ENCODE data around the gene CASK.

CASK gene

GRCh38 chrX:41502004-41502403 is 421.4 kb downstream of the CASK start:
- no peaks in the 10 kb centered on the region for H3K27me3 Mint-ChIP-seq
- H3K4me1 Mint-ChIP-seq, result peaks cover 5% of the 10 kb centered on the region
- H3K27ac Mint-ChIP-seq, result no peak overlapping the region
- H3K4me3 Mint-ChIP-seq, result no peak overlapping the region
- H3K36me3 Mint-ChIP-seq, result no peaks in the 10 kb centered on the region
- H3K9me3 Mint-ChIP-seq, result no peaks in the 10 kb centered on the region

- Mint-ChIP-seq H3K27me3 (no peaks in the 10 kb centered on the region), H3K27ac (no peak overlapping the region), H3K4me3 (no peak overlapping the region), H3K36me3 (no peaks in the 10 kb centered on the region), H3K9me3 (no peaks in the 10 kb centered on the region), H3K4me1 (peaks cover 5% of the 10 kb centered on the region)
Observed at GRCh38 chrX:41499984-41500383, 423.4 kb downstream of the CASK start.

GRCh38 chrX:41499195-41499594 is 424.2 kb downstream of the CASK start:
- H3K27me3 Mint-ChIP-seq, result no peaks in the 10 kb centered on the region
- H3K4me3 Mint-ChIP-seq, result no peak overlapping the region
- H3K27ac Mint-ChIP-seq, result no peak overlapping the region
- H3K9me3 Mint-ChIP-seq, result no peaks in the 10 kb centered on the region
- H3K36me3 Mint-ChIP-seq, result no peaks in the 10 kb centered on the region
- H3K4me1 Mint-ChIP-seq, result peaks cover 5% of the 10 kb centered on the region

- H3K4me1 Mint-ChIP-seq, result no peaks in the 10 kb centered on the region
- no peaks in the 10 kb centered on the region for H3K36me3 Mint-ChIP-seq
- peak overlapping the region; percentile 57 for H3K27ac Mint-ChIP-seq
- H3K27me3 Mint-ChIP-seq, result no peaks in the 10 kb centered on the region
- no peak overlapping the region for H3K4me3 Mint-ChIP-seq
- no peaks in the 10 kb centered on the region for H3K9me3 Mint-ChIP-seq
Observed at GRCh38 chrX:41491267-41492004, 431.9 kb downstream of the CASK start.

- H3K4me3 Mint-ChIP-seq, result no peak overlapping the region
- H3K9me3 Mint-ChIP-seq, result no peaks in the 10 kb centered on the region
- no peaks in the 10 kb centered on the region for H3K4me1 Mint-ChIP-seq
Observed at GRCh38 chrX:41490446-41490845, 432.9 kb downstream of the CASK start.

GRCh38 chrX:41482154-41482850 is 441.1 kb downstream of the CASK start:
- Mint-ChIP-seq H3K4me3 (no peak overlapping the region), H3K36me3 (no peaks in the 10 kb centered on the region), H3K27me3 (no peaks in the 10 kb centered on the region), H3K27ac (no peak overlapping the region), H3K4me1 (no peaks in the 10 kb centered on the region), H3K9me3 (no peaks in the 10 kb centered on the region)

More at GRCh38 chrX:41490446-41490845, 432.9 kb downstream of the CASK start:
- no peaks in the 10 kb centered on the region for H3K36me3 Mint-ChIP-seq
- no peaks in the 10 kb centered on the region for H3K27me3 Mint-ChIP-seq
- H3K27ac Mint-ChIP-seq, result no peak overlapping the region

GRCh38 chrX:41481264-41482109 is 441.9 kb downstream of the CASK start:
- H3K36me3 Mint-ChIP-seq, result no peaks in the 10 kb centered on the region
- H3K27me3 Mint-ChIP-seq, result no peaks in the 10 kb centered on the region
- H3K4me3 Mint-ChIP-seq, result no peak overlapping the region
- H3K9me3 Mint-ChIP-seq, result no peaks in the 10 kb centered on the region
- H3K4me1 Mint-ChIP-seq, result no peaks in the 10 kb centered on the region
- no peak overlapping the region for H3K27ac Mint-ChIP-seq

DNA sequence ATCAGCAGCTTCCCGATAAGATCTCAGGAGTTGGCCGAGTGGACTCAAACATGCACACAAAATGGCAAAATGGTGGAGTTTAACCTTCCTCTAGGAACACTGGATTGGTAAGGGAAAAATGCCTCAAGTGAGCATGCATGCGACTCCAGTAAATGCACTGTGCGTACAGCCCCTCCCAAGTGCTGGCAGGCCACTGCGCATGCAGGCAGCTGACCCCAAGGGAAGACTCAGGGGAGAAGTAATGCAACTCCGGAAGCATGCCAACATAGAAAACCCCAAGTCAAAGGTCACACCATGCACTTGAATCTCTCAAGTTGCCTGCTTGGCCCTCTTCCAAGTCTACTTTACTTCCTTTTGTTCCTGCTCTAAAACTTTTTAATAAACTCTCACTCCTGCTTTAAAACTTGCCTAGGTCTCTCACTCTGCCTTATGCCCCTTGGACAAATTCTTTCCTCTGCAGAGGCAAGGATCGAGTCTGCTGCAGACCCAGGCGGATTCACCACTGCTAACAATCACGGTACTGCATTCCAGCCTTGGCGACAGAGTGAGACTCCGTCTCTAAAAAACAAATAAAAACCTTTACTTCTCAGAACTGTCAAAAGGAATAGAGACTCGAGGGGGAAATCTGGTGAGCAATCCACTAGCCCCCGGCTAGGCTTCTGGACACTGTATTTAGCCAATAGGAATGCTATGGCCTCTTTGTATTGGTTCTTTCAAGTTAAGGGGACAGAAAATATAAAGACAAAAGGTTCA is 442.7 kb downstream of the CASK start:
- Mint-ChIP-seq H3K27ac (no peak overlapping the region), H3K36me3 (no peaks in the 10 kb centered on the region), H3K9me3 (no peaks in the 10 kb centered on the region), H3K4me1 (no peaks in the 10 kb centered on the region), H3K4me3 (no peak overlapping the region), H3K27me3 (no peaks in the 10 kb centered on the region)

DNA sequence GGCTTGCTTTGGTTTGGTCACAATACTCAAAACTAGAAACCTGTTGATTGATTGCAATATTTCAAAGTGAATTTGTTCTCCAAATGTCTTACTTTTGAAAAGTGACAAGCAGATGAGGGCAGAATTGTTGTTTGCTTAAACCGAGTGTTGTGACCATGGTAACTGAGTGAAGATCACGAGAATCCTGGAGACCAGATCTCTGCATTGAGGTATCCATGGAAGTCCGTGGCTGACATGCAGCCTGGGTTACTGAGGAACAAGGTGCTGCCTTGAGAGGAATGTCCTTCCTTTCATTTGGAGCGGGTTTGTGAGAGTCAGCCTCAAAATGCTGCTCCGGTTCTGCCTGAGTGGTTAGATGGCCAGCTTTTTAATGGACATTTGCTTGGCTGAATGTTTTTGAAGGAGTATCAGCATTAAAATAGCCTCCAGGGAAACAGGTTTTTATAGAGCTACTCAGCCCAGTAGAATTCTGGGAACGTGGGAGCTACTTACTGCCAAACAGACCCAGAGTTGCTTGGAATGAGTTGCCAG is 444.9 kb downstream of the CASK start:
- H3K27me3 Mint-ChIP-seq, result no peaks in the 10 kb centered on the region
- no peaks in the 10 kb centered on the region for H3K4me1 Mint-ChIP-seq
- H3K36me3 Mint-ChIP-seq, result no peaks in the 10 kb centered on the region
- no peak overlapping the region for H3K4me3 Mint-ChIP-seq
- H3K9me3 Mint-ChIP-seq, result no peaks in the 10 kb centered on the region
- H3K27ac Mint-ChIP-seq, result no peak overlapping the region

- H3K4me1 Mint-ChIP-seq, result no peaks in the 10 kb centered on the region
- H3K27me3 Mint-ChIP-seq, result no peaks in the 10 kb centered on the region
- no peaks in the 10 kb centered on the region for H3K36me3 Mint-ChIP-seq
- no peak overlapping the region for H3K4me3 Mint-ChIP-seq
- H3K27ac Mint-ChIP-seq, result peak overlapping the region; percentile 30
- H3K9me3 Mint-ChIP-seq, result no peaks in the 10 kb centered on the region
Observed at GRCh38 chrX:41475591-41476241, 447.6 kb downstream of the CASK start.

DNA sequence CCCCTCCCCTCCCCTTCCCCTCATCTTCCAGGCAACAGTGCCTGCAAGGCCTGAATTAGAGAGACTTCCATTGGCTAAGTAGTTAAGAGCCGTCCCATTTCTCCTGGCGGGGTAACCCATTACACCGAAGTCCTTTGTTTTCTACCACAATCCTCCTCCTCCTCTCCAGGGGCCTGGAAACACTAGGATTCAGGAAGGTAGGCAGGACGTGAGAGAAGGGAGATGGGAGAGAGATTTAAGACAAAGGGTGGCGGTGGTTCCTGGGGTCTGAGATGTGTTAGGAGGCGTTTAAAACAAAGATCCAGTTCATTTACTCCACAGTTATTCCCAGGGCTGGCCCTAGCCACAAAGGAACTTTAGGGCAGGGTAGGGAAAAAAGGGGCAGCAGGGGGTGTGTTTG is 448.2 kb downstream of the CASK start:
- Mint-ChIP-seq H3K27me3 (no peaks in the 10 kb centered on the region), H3K36me3 (no peaks in the 10 kb centered on the region), H3K4me1 (no peaks in the 10 kb centered on the region), H3K9me3 (no peaks in the 10 kb centered on the region), H3K4me3 (no peak overlapping the region), H3K27ac (no peak overlapping the region)

DNA sequence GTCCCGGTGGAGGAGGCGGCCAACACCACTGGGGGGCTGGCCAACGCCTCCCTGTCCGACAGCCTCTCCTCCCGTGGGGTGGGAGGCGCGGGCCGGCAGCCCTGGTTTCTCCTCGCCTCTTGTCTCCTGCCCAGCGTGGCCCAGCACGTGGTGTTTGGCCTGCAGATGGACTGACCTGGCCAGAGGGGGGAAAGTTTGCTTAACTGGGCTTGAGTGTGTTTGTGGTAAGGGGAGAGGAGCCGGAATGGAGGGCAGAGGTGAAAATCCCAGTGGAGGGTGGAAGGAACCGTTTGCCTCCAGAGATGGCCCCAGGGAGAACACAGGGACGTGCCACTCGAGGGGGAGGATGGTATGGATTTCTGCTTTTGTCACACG is 448.6 kb downstream of the CASK start:
- Mint-ChIP-seq H3K4me1 (no peaks in the 10 kb centered on the region), H3K27me3 (no peaks in the 10 kb centered on the region), H3K36me3 (no peaks in the 10 kb centered on the region), H3K4me3 (no peak overlapping the region), H3K27ac (no peak overlapping the region), H3K9me3 (no peaks in the 10 kb centered on the region)

DNA sequence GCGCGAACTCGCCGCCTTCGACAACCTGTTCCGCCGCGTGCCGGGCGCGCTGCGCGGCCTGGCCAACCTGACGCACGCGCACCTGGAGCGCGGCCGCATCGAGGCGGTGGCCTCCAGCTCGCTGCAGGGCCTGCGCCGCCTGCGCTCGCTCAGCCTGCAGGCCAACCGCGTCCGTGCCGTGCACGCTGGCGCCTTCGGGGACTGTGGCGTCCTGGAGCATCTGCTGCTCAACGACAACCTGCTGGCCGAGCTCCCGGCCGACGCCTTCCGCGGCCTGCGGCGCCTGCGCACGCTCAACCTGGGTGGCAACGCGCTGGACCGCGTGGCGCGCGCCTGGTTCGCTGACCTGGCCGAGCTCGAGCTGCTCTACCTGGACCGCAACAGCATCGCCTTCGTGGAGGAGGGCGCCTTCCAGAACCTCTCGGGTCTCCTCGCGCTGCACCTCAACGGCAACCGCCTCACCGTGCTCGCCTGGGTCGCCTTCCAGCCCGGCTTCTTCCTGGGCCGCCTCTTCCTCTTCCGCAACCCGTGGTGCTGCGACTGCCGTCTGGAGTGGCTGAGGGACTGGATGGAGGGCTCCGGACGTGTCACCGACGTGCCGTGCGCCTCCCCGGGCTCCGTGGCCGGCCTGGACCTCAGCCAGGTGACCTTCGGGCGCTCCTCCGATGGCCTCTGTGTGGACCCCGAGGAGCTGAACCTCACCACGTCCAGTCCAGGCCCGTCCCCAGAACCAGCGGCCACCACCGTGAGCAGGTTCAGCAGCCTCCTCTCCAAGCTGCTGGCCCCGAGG is 449.2 kb downstream of the CASK start:
- Mint-ChIP-seq H3K36me3 (no peaks in the 10 kb centered on the region), H3K27me3 (no peaks in the 10 kb centered on the region), H3K4me3 (no peak overlapping the region), H3K9me3 (no peaks in the 10 kb centered on the region), H3K27ac (no peak overlapping the region), H3K4me1 (no peaks in the 10 kb centered on the region)

DNA sequence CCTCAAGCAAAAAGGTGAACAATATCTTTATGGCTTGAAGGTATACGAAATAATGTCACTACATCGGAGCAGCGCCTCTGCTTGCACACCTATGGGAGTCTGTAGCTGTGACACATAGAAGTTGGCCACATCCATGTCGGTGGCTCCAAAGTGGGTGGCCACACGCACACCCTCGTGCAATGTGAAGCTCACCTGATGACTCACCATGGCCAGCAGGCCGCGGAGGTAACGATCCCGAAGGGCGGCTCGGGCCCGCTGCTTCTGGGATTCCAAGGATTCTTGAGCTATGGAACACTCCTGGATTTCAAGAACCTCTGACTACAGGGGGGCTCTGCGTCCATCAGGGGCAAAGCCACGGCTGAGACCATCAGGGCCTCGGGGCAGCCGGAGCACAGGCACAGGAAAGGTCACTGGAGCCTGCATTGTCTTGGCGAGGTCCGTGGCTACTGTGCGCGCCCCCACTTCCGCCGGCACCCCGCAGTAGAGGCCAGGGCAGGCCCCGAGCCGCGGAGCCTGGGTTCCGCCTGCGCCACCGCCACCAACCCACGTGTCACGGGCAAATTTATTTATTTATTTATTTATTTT is 451.0 kb downstream of the CASK start:
- H3K27ac Mint-ChIP-seq, result no peak overlapping the region
- no peaks in the 10 kb centered on the region for H3K36me3 Mint-ChIP-seq
- H3K27me3 Mint-ChIP-seq, result no peaks in the 10 kb centered on the region
- H3K4me1 Mint-ChIP-seq, result no peaks in the 10 kb centered on the region
- no peak overlapping the region for H3K4me3 Mint-ChIP-seq
- H3K9me3 Mint-ChIP-seq, result no peaks in the 10 kb centered on the region

All from activated naive CD4-positive, alpha-beta T cell treated with anti-CD3 and anti-CD28 coated beads, Interleukin-2, amount 50 U/mL, for 24 hours (primary cell).